HepG2 (cell line): ENCODE measurements around the gene CA10. TPM values are rescaled to one million over a fixed set of nuclear protein-coding genes. Genes with fewer than 3 reads are reported as not detected.

Experiments
- ATAC-seq: fragments of 200-7000 bp; cut with Tn5 transposase; 3 replicates; pipeline ENCODE4 v1.9.1; 2020; ENCODE audit warnings: mild to moderate bottlenecking, moderate library complexity
- BruUV-seq: library from RNA; stranded (reverse); fragments of 400-500 nt; replicated peaks from 2 replicates; lab custom pipeline; 2021; lab: Mats Ljungman, UMichigan
- CTCF ChIA-PET: fragments of 300-600 bp; formaldehyde crosslinking; extraction: SDS; loops from one replicate; lab custom pipeline; 2021; ENCODE audit warnings: low total read pairs, inconsistent platforms, low intra/inter-chr PET ratio; lab: Yijun Ruan, JAX
- POLR2A ChIA-PET: fragments of 350-600 bp; sonication (Branson Sonifier 250); formaldehyde crosslinking; loops from one replicate; lab custom pipeline; 2020; ENCODE audit warnings: antibody characterized with exemption, inconsistent platforms; lab: Yijun Ruan, JAX
- DNase-seq: peaks from one replicate; pipeline ENCODE4 v3.0.0-alpha.2; 2015; ENCODE audit warnings: low spot score
- FAIRE-seq: peaks from 3 replicates; lab custom pipeline; 2011; peaks lifted over from hg19 to GRCh38; lab: Jason Lieb, UNC
- H2AFZ ChIP-seq: one replicate; pipeline ENCODE4 v1.6.1; 2011; ENCODE audit warnings: low read length, inconsistent platforms
- H3K27ac ChIP-seq: fragments of 300-600 bp; 3 replicates; pipeline ENCODE4 v1.8.0; 2011; ENCODE audit warnings: mixed run types, mild to moderate bottlenecking, mixed read lengths, low read length, inconsistent platforms; ENCODE audit not compliant: insufficient read depth; ENCODE audit errors: extremely low read length
- H3K27me3 ChIP-seq, 2 experiments: fragments of 200-600 bp in 1 of 2; 2 replicates in 1 of 2; 3 replicates in 1 of 2; pipeline versions ENCODE4 v1.6.0 to v1.8.0; 2011; ENCODE audit warnings: low read length in 2 of 2, mild to moderate bottlenecking in 2 of 2, moderate library complexity in 2 of 2, inconsistent platforms in 1 of 2; ENCODE audit not compliant: insufficient read depth in 2 of 2, control insufficient read depth in 1 of 2
- H3K36me3 ChIP-seq, 2 experiments: fragments of 200-600 bp in 1 of 2; replicated peaks in 1 of 2; 2 replicates in 1 of 2; 3 replicates in 1 of 2; pipeline versions ENCODE4 v1.5.1 to v1.8.0; 2011; ENCODE audit warnings: low read length in 2 of 2, inconsistent platforms in 1 of 2; ENCODE audit not compliant: insufficient read depth in 2 of 2, control insufficient read depth in 1 of 2
- H3K4me1 ChIP-seq: 2 replicates; pipeline ENCODE4 v1.5.1; 2012; ENCODE audit warnings: low read length, inconsistent platforms; ENCODE audit not compliant: insufficient read depth
- H3K4me2 ChIP-seq: 2 replicates; pipeline ENCODE4 v1.6.0; 2011; ENCODE audit warnings: low read depth, low read length, inconsistent platforms
- H3K4me3 ChIP-seq, 3 experiments: fragments of 200-600 bp in 1 of 3; sonication (generic), shearing (Covaris generic) in 1 of 3; replicated peaks in 1 of 3; 2 replicates each; pipeline ENCODE4 v1.5.1; 2011 to 2016; ENCODE audit warnings: low read length in 3 of 3, inconsistent platforms in 2 of 3, low read depth in 2 of 3, mild to moderate bottlenecking in 2 of 3, control low read depth in 1 of 3, mixed read lengths in 1 of 3; ENCODE audit not compliant: insufficient read depth in 1 of 3
- H3K79me2 ChIP-seq: one replicate; pipeline ENCODE4 v1.6.1; 2011; ENCODE audit warnings: low read length, inconsistent platforms; ENCODE audit not compliant: insufficient read depth
- H3K9ac ChIP-seq: 2 replicates; pipeline ENCODE4 v1.6.0; 2011; ENCODE audit warnings: mild to moderate bottlenecking, low read depth, low read length, inconsistent platforms; ENCODE audit not compliant: insufficient read depth
- H3K9me3 ChIP-seq: 2 replicates; pipeline ENCODE4 v1.5.1; 2012; ENCODE audit warnings: mild to moderate bottlenecking, low read length
- H4K20me1 ChIP-seq: 2 replicates; pipeline ENCODE4 v1.6.0; 2011; ENCODE audit warnings: inconsistent platforms, mild to moderate bottlenecking, low read length, moderate library complexity; ENCODE audit not compliant: insufficient read depth
- GTF2F1 ChIP-seq: fragments of 150-350 bp; IDR thresholded peaks from 2 replicates; pipeline ENCODE4 v1.6.1; 2014; ENCODE audit warnings: low read length
- MLX ChIP-seq: IDR thresholded peaks from 2 replicates; pipeline ENCODE4 v1.6.1; 2016
- PHF20 ChIP-seq: sonication (generic); formaldehyde crosslinking; IDR thresholded peaks from 2 replicates; pipeline ENCODE4 v1.5.0; 2020; ENCODE audit warnings: mild to moderate bottlenecking, missing genetic modification reagents
- SIN3B ChIP-seq: fragments of 150-350 bp; IDR thresholded peaks from 2 replicates; pipeline ENCODE4 v1.6.1; 2014; ENCODE audit warnings: low read length
- SNAPC4 ChIP-seq: sonication (generic); formaldehyde crosslinking; IDR thresholded peaks from 2 replicates; pipeline ENCODE4 v1.4.0; 2020; ENCODE audit warnings: mild to moderate bottlenecking, missing genetic modification reagents
- ZBTB1 ChIP-seq: sonication (generic); formaldehyde crosslinking; IDR thresholded peaks from 2 replicates; pipeline ENCODE4 v1.4.0; 2020; ENCODE audit warnings: missing genetic modification reagents, borderline replicate concordance
- ZFP37 ChIP-seq: sonication (generic); formaldehyde crosslinking; IDR thresholded peaks from 2 replicates; pipeline ENCODE4 v1.4.0; 2020; ENCODE audit warnings: missing genetic modification reagents, borderline replicate concordance
- ZNF101 ChIP-seq: sonication (generic); formaldehyde crosslinking; IDR thresholded peaks from 2 replicates; pipeline ENCODE4 v1.4.0; 2020; ENCODE audit warnings: mild to moderate bottlenecking, low read depth, missing genetic modification reagents, borderline replicate concordance
- ZNF251 ChIP-seq: sonication (generic); formaldehyde crosslinking; IDR thresholded peaks from 2 replicates; pipeline ENCODE4 v1.9.0; 2021; ENCODE audit warnings: mild to moderate bottlenecking, missing genetic modification reagents
- ZNF746 ChIP-seq: sonication (generic); formaldehyde crosslinking; IDR thresholded peaks from 2 replicates; pipeline ENCODE4 v1.8.0; 2022; ENCODE audit warnings: mild to moderate bottlenecking, missing genetic modification reagents
- ZNF75D ChIP-seq: sonication (generic); formaldehyde crosslinking; IDR thresholded peaks from 2 replicates; pipeline ENCODE4 v1.8.1; 2023; ENCODE audit warnings: missing genetic modification reagents, mild to moderate bottlenecking, borderline replicate concordance
- ZNF841 ChIP-seq: sonication (generic); formaldehyde crosslinking; IDR thresholded peaks from 2 replicates; pipeline ENCODE4 v1.8.1; 2023; ENCODE audit warnings: missing genetic modification reagents, borderline replicate concordance
- ZSCAN25 ChIP-seq: sonication (generic); formaldehyde crosslinking; IDR thresholded peaks from 2 replicates; pipeline ENCODE4 v1.8.0; 2022; ENCODE audit warnings: mild to moderate bottlenecking, missing genetic modification reagents
- WGBS: methylation state at CpG from one replicate; pipeline ENCODE4 v1.1.6; 2017; ENCODE audit warnings: low lambda C conversion rate; 5-methylcytosine and 5-hydroxymethylcytosine counted together
- in situ Hi-C: cut with HindIII; loops from 2 replicates; pipeline ENCODE4 v1.10.0; 2017; ENCODE audit warnings: low pct_unique_long_range_greater_than_20kb; ENCODE audit not compliant: extremely low pct_ligation_motif_present
- intact Hi-C: fragments of 100-400 bp; cut with micrococcal nuclease; formaldehyde crosslinking; loops from one replicate; pipeline ENCODE4 v1.10.0; 2022; ENCODE audit not compliant: unreplicated experiment
- polyA plus RNA-seq, 8 experiments: library from polyadenylated mRNA; depleted of rRNA in 3 of 8; stranded (reverse) in 7 of 8; unstranded in 1 of 8; fragments of >200 nt; fragmentation: Illumina TruSeq in 4 of 8; extraction: Trizol in 4 of 8; gene quantifications; 2 replicates each; pipeline versions ENCODE4 v1.2.1 to v1.2.3, GENCODE V29; 2011 to 2016; ENCODE audit warnings: low read depth in 4 of 8, missing spikeins in 1 of 8, mixed read lengths in 1 of 8; ENCODE audit not compliant: insufficient read depth in 1 of 8
- total RNA-seq, 5 experiments: library from RNA; depleted of rRNA; stranded (reverse); fragments of >200 nt; fragmentation: Illumina TruSeq; extraction: Trizol; gene quantifications; 2 replicates each; pipeline ENCODE4 v1.2.3, GENCODE V29; 2016; ENCODE audit warnings: low read depth in 1 of 5

The CA10 gene
- total and polyA plus RNA-seq, 2 of the 13 experiments (the other 11 are each of a cell fraction or from before 2014, with no cell fraction given): not detected

- no peak for TF ChIP-seq ZBTB1 (CRISPR knock-in tag)
- TF ChIP-seq MLX (CRISPR knock-in tag): no peak
- TF ChIP-seq ZSCAN25 (CRISPR knock-in tag): no peak
- TF ChIP-seq ZFP37 (CRISPR knock-in tag): no peak
- no peak for TF ChIP-seq ZNF101
- TF ChIP-seq SIN3B: no peak
- no peak for TF ChIP-seq ZNF75D (CRISPR knock-in tag)
- TF ChIP-seq ZNF251: no peak
- no peak for TF ChIP-seq GTF2F1
- TF ChIP-seq, all 625 proteins: peak for 0
These were observed 196.8 kb downstream of the CA10 start (continued) for GRCh38 chr17:51961689-51962088.

GRCh38 chr17:51957786-51958185 lies 200.7 kb downstream of the CA10 start:
- no TSS peak for BruUV-seq
- ATAC-seq: no peak
- POLR2A ChIA-PET: no interaction called here

More at GRCh38 chr17:51957786-51958185, 200.7 kb downstream of the CA10 start:
- Histone ChIP-seq H2AFZ (no peak overlapping the region), H3K27me3 (no peaks in the 10 kb centered on the region), H3K9me3 (peaks cover 41% of the 10 kb centered on the region), H3K4me1 (no peaks in the 10 kb centered on the region), H3K9ac (no peak overlapping the region), H3K4me3 (no peak overlapping the region), H3K4me2 (no peak overlapping the region), H3K27ac (no peak overlapping the region), H3K79me2 (no peaks in the 10 kb centered on the region), H3K36me3 (no peaks in the 10 kb centered on the region), H4K20me1 (no peaks in the 10 kb centered on the region)
- no peak for FAIRE-seq
- no peak for TF ChIP-seq PHF20 (CRISPR knock-in tag)
- TF ChIP-seq ZNF746 (CRISPR knock-in tag): no peak
- no peak for TF ChIP-seq ZNF841
- TF ChIP-seq SNAPC4 (CRISPR knock-in tag): no peak
- in situ Hi-C loops (no loop called here), intact Hi-C loops (no loop called here)
- CTCF ChIA-PET: no interaction called here
- no peak for DNase-seq
- WGBS: 2% methylated on average over 5 of the region's 5 CpGs
